ENCODE measurements around the gene NAPB.

The NAPB gene

DNA sequence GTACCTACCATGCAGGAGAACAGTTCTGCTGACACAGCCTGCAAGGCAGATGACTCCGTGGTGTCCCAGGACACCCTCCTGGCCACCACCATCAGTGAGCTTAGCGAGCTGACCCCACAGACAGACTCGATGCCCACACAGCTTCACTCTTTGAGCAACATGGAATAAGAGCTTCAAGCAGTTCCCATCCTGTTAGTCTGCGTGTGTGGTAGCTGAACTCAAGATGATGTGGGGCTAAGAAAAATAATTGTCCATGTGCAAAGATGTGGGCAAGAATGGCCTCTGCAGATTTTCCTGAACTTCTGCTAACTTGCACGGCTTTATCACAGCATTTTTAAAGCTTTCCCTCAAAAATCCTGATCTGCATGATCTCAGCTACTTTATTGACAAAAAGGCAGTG, 51.0 kb downstream of the NAPB start:
- TF ChIP-seq, protein P1, sequence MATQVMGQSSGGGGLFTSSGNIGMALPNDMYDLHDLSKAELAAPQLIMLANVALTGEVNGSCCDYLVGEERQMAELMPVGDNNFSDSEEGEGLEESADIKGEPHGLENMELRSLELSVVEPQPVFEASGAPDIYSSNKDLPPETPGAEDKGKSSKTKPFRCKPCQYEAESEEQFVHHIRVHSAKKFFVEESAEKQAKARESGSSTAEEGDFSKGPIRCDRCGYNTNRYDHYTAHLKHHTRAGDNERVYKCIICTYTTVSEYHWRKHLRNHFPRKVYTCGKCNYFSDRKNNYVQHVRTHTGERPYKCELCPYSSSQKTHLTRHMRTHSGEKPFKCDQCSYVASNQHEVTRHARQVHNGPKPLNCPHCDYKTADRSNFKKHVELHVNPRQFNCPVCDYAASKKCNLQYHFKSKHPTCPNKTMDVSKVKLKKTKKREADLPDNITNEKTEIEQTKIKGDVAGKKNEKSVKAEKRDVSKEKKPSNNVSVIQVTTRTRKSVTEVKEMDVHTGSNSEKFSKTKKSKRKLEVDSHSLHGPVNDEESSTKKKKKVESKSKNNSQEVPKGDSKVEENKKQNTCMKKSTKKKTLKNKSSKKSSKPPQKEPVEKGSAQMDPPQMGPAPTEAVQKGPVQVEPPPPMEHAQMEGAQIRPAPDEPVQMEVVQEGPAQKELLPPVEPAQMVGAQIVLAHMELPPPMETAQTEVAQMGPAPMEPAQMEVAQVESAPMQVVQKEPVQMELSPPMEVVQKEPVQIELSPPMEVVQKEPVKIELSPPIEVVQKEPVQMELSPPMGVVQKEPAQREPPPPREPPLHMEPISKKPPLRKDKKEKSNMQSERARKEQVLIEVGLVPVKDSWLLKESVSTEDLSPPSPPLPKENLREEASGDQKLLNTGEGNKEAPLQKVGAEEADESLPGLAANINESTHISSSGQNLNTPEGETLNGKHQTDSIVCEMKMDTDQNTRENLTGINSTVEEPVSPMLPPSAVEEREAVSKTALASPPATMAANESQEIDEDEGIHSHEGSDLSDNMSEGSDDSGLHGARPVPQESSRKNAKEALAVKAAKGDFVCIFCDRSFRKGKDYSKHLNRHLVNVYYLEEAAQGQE (IDR thresholded peaks at IDR 0.05; ENCODE audit: insufficient read depth in 1 of 2, low read depth in 2 of 2, low read length in 2 of 2), result no peak
- TF ChIP-seq SIN3A (IDR thresholded peaks at IDR 0.05; ENCODE audit: borderline replicate concordance, insufficient read depth, low read length), result no peak
- no peak for TF ChIP-seq TAF1 (IDR thresholded peaks at IDR 0.05; ENCODE audit: borderline replicate concordance, insufficient read depth, low read length)
- TF ChIP-seq POLR2AphosphoS5 (IDR thresholded peaks at IDR 0.05; ENCODE audit: low read depth, low read length), result no peak; the same call in 1 of the 2 replicates
- TF ChIP-seq FOXP2 (optimal IDR thresholded peaks at IDR 0.05; ENCODE audit: borderline replicate concordance, extremely low read depth, extremely low read length, insufficient read depth), result no peak

- TF ChIP-seq TAF1 (IDR thresholded peaks at IDR 0.05; ENCODE audit: borderline replicate concordance, insufficient read depth, low read length), result no peak
- TF ChIP-seq POLR2AphosphoS5 (IDR thresholded peaks at IDR 0.05; ENCODE audit: low read depth, low read length), result no peak
- TF ChIP-seq, protein P1 (IDR thresholded peaks at IDR 0.05; ENCODE audit: insufficient read depth in 1 of 2, low read depth in 2 of 2, low read length in 2 of 2), result no peak
- TF ChIP-seq SIN3A (IDR thresholded peaks at IDR 0.05; ENCODE audit: borderline replicate concordance, insufficient read depth, low read length), result no peak
- TF ChIP-seq FOXP2 (optimal IDR thresholded peaks at IDR 0.05; ENCODE audit: borderline replicate concordance, extremely low read depth, extremely low read length, insufficient read depth), result no peak
Measured at GRCh38 chr20:23369072-23369823, 52.0 kb downstream of the NAPB start.

GRCh38 chr20:23368316-23369071, 52.8 kb downstream of the NAPB start:
- TF ChIP-seq, protein P1 (IDR thresholded peaks at IDR 0.05; ENCODE audit: insufficient read depth in 1 of 2, low read depth in 2 of 2, low read length in 2 of 2), result no peak
- TF ChIP-seq TAF1 (IDR thresholded peaks at IDR 0.05; ENCODE audit: borderline replicate concordance, insufficient read depth, low read length), result no peak
- TF ChIP-seq SIN3A (IDR thresholded peaks at IDR 0.05; ENCODE audit: borderline replicate concordance, insufficient read depth, low read length), result no peak
- no peak for TF ChIP-seq FOXP2 (optimal IDR thresholded peaks at IDR 0.05; ENCODE audit: borderline replicate concordance, extremely low read depth, extremely low read length, insufficient read depth)
- TF ChIP-seq POLR2AphosphoS5 (IDR thresholded peaks at IDR 0.05; ENCODE audit: low read depth, low read length), result no peak

DNA sequence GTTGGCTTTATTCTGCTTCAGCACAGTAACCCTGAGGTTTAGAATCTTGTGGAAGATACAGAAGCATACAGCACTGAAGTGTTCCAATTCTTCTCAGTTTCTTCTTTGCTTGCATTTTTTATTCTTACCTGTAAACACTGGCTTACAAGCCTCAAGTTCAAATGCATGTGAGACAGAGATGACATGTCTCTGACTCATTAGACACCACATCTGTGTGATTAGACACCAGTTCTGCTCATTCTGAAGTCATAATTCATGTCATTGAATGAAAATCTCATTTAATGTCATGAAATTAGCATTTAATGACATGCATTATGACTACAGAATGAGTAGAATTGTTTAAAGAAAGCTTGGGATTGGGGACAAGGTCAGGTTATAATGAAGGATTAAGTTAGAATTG, 53.5 kb downstream of the NAPB start:
- TF ChIP-seq SIN3A (IDR thresholded peaks at IDR 0.05; ENCODE audit: borderline replicate concordance, insufficient read depth, low read length), result no peak
- no peak for TF ChIP-seq FOXP2 (optimal IDR thresholded peaks at IDR 0.05; ENCODE audit: borderline replicate concordance, extremely low read depth, extremely low read length, insufficient read depth)
- TF ChIP-seq, protein P1 (IDR thresholded peaks at IDR 0.05; ENCODE audit: insufficient read depth in 1 of 2, low read depth in 2 of 2, low read length in 2 of 2), result no peak
- TF ChIP-seq POLR2AphosphoS5 (IDR thresholded peaks at IDR 0.05; ENCODE audit: low read depth, low read length), result no peak
